ENCODE data around the gene SALL2.
"Not testable (repeated sequence)": the region's sequence is repeated elsewhere in the genome, so short reads cannot be mapped to it uniquely, and the experiment has no call there.

SALL2 gene

GRCh38 chr14:21525962-21526671, at the start of gene SALL2:
Gene SALL2, minus strand, starts transcription at chr14:21526346. Its CDS starts 219 bp downstream, at chr14:21526127.
- DNase-seq, result peak; percentile 68
- in situ Hi-C loops (cut with HindIII; ENCODE audit: low pct_ligation_motif_present, low pct_unique_long_range_greater_than_20kb, low sequenced_read_pairs), result no loop called here

GRCh38 chr14:21575661-21576060, 49.5 kb upstream of the SALL2 start:
- in situ Hi-C loops (cut with HindIII; ENCODE audit: low pct_ligation_motif_present, low pct_unique_long_range_greater_than_20kb, low sequenced_read_pairs), result no loop called here
- no peak for DNase-seq

- in situ Hi-C loops (cut with HindIII; ENCODE audit: low pct_ligation_motif_present, low pct_unique_long_range_greater_than_20kb, low sequenced_read_pairs), result no loop called here
- DNase-seq, result no peak
Observed at GRCh38 chr14:21572604-21573003, 46.5 kb upstream of the SALL2 start.

- in situ Hi-C loops (cut with HindIII; ENCODE audit: low pct_ligation_motif_present, low pct_unique_long_range_greater_than_20kb, low sequenced_read_pairs), result no loop called here
- DNase-seq, result no peak
Observed at GRCh38 chr14:21558703-21559170, 32.6 kb upstream of the SALL2 start.

GRCh38 chr14:21557084-21557901, 31.1 kb upstream of the SALL2 start:
- in situ Hi-C loops (cut with HindIII; ENCODE audit: low pct_ligation_motif_present, low pct_unique_long_range_greater_than_20kb, low sequenced_read_pairs), result no loop called here
- peak; percentile 81 for DNase-seq

GRCh38 chr14:21556378-21557083, 30.4 kb upstream of the SALL2 start:
- DNase-seq, result no peak
- in situ Hi-C loops (cut with HindIII; ENCODE audit: low pct_ligation_motif_present, low pct_unique_long_range_greater_than_20kb, low sequenced_read_pairs), result no loop called here

GRCh38 chr14:21553266-21553665, 27.1 kb upstream of the SALL2 start:
- DNase-seq, result no peak
- in situ Hi-C loops (cut with HindIII; ENCODE audit: low pct_ligation_motif_present, low pct_unique_long_range_greater_than_20kb, low sequenced_read_pairs), result no loop called here

- DNase-seq; in situ Hi-C loops (cut with HindIII; ENCODE audit: low pct_ligation_motif_present, low pct_unique_long_range_greater_than_20kb, low sequenced_read_pairs): not testable (repeated sequence)
Observed at GRCh38 chr14:21544588-21544987, 18.4 kb upstream of the SALL2 start.

GRCh38 chr14:21543963-21544362, 17.8 kb upstream of the SALL2 start:
- in situ Hi-C loops (cut with HindIII; ENCODE audit: low pct_ligation_motif_present, low pct_unique_long_range_greater_than_20kb, low sequenced_read_pairs), result no loop called here
- DNase-seq, result no peak

- in situ Hi-C loops (cut with HindIII; ENCODE audit: low pct_ligation_motif_present, low pct_unique_long_range_greater_than_20kb, low sequenced_read_pairs), result no loop called here
- no peak for DNase-seq
Observed at GRCh38 chr14:21543521-21543960, 17.4 kb upstream of the SALL2 start.

- in situ Hi-C loops (cut with HindIII; ENCODE audit: low pct_ligation_motif_present, low pct_unique_long_range_greater_than_20kb, low sequenced_read_pairs), result no loop called here
- DNase-seq, result no peak
Observed at GRCh38 chr14:21541413-21542074, 15.4 kb upstream of the SALL2 start.

- DNase-seq, result no peak
- in situ Hi-C loops (cut with HindIII; ENCODE audit: low pct_ligation_motif_present, low pct_unique_long_range_greater_than_20kb, low sequenced_read_pairs), result no loop called here
Observed at GRCh38 chr14:21539189-21539940, 13.2 kb upstream of the SALL2 start.

- no peak for DNase-seq
- in situ Hi-C loops (cut with HindIII; ENCODE audit: low pct_ligation_motif_present, low pct_unique_long_range_greater_than_20kb, low sequenced_read_pairs), result no loop called here
Observed at GRCh38 chr14:21537090-21537424, 10.9 kb upstream of the SALL2 start.

GRCh38 chr14:21536418-21537089, 10.4 kb upstream of the SALL2 start:
- in situ Hi-C loops (cut with HindIII; ENCODE audit: low pct_ligation_motif_present, low pct_unique_long_range_greater_than_20kb, low sequenced_read_pairs), result no loop called here
- DNase-seq, result no peak

GRCh38 chr14:21535545-21536417, 9.6 kb upstream of the SALL2 start:
- in situ Hi-C loops (cut with HindIII; ENCODE audit: low pct_ligation_motif_present, low pct_unique_long_range_greater_than_20kb, low sequenced_read_pairs), result no loop called here
- no peak for DNase-seq

- no peak for DNase-seq
- in situ Hi-C loops (cut with HindIII; ENCODE audit: low pct_ligation_motif_present, low pct_unique_long_range_greater_than_20kb, low sequenced_read_pairs), result no loop called here
Observed at GRCh38 chr14:21534576-21534975, 8.4 kb upstream of the SALL2 start.

- no peak for DNase-seq
- in situ Hi-C loops (cut with HindIII; ENCODE audit: low pct_ligation_motif_present, low pct_unique_long_range_greater_than_20kb, low sequenced_read_pairs), result no loop called here
Observed at GRCh38 chr14:21533294-21533693, 7.1 kb upstream of the SALL2 start.

Measured in ACHN (cell line).